Ishikawa (cell line): ENCODE results near the gene VIPAS39.

Experiments
- CEBPB ChIP-seq: IDR thresholded peaks from 2 replicates; pipeline ENCODE4 v1.6.1; 2012
- CREB1 ChIP-seq: IDR thresholded peaks from 2 replicates; pipeline ENCODE4 v1.6.1; 2012; ENCODE audit warnings: low read depth
- EGR1 ChIP-seq: IDR thresholded peaks from 2 replicates; pipeline ENCODE4 v1.6.1; 2012
- EP300 ChIP-seq: IDR thresholded peaks from 2 replicates; pipeline ENCODE4 v1.6.1; 2012; ENCODE audit warnings: borderline replicate concordance
- FOXM1 ChIP-seq: IDR thresholded peaks from 2 replicates; pipeline ENCODE4 v1.6.1; 2012; ENCODE audit warnings: low read depth, borderline replicate concordance
- NFIC ChIP-seq: IDR thresholded peaks from 2 replicates; pipeline ENCODE4 v1.6.1; 2012
- RAD21 ChIP-seq: IDR thresholded peaks from 2 replicates; pipeline ENCODE4 v1.6.1; 2012; ENCODE audit warnings: low read depth
- TAF1 ChIP-seq: IDR thresholded peaks from 2 replicates; pipeline ENCODE4 v1.6.1; 2012; ENCODE audit warnings: low read depth, mild to moderate bottlenecking
- TCF12 ChIP-seq: IDR thresholded peaks from 2 replicates; pipeline ENCODE4 v1.6.1; 2012; ENCODE audit warnings: low read depth
- TEAD4 ChIP-seq: IDR thresholded peaks from 2 replicates; pipeline ENCODE4 v1.6.1; 2012
- YY1 ChIP-seq: IDR thresholded peaks from 2 replicates; pipeline ENCODE4 v1.6.1; 2012; ENCODE audit warnings: low read depth
- ZBTB7A ChIP-seq: IDR thresholded peaks from 2 replicates; pipeline ENCODE4 v1.6.1; 2012; ENCODE audit warnings: low read depth
- TF ChIP-seq, protein P1 (sequence below): IDR thresholded peaks from 2 replicates; pipeline ENCODE4 v1.6.1; 2012
- TF ChIP-seq, protein P2 (sequence below): IDR thresholded peaks from 2 replicates; pipeline ENCODE4 v1.6.1; 2012
- TF ChIP-seq, protein P3 (sequence below): IDR thresholded peaks from 2 replicates; pipeline ENCODE4 v1.6.1; 2012; ENCODE audit warnings: low read depth, mild to moderate bottlenecking

The VIPAS39 gene

GRCh38 chr14:77498984-77499527 lies 41.7 kb upstream of the VIPAS39 start:
- no peak for TF ChIP-seq ZBTB7A
- TF ChIP-seq, protein P1, sequence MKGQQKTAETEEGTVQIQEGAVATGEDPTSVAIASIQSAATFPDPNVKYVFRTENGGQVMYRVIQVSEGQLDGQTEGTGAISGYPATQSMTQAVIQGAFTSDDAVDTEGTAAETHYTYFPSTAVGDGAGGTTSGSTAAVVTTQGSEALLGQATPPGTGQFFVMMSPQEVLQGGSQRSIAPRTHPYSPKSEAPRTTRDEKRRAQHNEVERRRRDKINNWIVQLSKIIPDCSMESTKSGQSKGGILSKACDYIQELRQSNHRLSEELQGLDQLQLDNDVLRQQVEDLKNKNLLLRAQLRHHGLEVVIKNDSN: no peak
- TF ChIP-seq FOXM1: no peak
- TF ChIP-seq, protein P2, sequence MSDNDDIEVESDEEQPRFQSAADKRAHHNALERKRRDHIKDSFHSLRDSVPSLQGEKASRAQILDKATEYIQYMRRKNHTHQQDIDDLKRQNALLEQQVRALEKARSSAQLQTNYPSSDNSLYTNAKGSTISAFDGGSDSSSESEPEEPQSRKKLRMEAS: peak; percentile 21
- TF ChIP-seq NFIC: no peak
- no peak for TF ChIP-seq CREB1
- no peak for TF ChIP-seq EP300
- TF ChIP-seq, protein P3, sequence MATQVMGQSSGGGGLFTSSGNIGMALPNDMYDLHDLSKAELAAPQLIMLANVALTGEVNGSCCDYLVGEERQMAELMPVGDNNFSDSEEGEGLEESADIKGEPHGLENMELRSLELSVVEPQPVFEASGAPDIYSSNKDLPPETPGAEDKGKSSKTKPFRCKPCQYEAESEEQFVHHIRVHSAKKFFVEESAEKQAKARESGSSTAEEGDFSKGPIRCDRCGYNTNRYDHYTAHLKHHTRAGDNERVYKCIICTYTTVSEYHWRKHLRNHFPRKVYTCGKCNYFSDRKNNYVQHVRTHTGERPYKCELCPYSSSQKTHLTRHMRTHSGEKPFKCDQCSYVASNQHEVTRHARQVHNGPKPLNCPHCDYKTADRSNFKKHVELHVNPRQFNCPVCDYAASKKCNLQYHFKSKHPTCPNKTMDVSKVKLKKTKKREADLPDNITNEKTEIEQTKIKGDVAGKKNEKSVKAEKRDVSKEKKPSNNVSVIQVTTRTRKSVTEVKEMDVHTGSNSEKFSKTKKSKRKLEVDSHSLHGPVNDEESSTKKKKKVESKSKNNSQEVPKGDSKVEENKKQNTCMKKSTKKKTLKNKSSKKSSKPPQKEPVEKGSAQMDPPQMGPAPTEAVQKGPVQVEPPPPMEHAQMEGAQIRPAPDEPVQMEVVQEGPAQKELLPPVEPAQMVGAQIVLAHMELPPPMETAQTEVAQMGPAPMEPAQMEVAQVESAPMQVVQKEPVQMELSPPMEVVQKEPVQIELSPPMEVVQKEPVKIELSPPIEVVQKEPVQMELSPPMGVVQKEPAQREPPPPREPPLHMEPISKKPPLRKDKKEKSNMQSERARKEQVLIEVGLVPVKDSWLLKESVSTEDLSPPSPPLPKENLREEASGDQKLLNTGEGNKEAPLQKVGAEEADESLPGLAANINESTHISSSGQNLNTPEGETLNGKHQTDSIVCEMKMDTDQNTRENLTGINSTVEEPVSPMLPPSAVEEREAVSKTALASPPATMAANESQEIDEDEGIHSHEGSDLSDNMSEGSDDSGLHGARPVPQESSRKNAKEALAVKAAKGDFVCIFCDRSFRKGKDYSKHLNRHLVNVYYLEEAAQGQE: no peak
- peak; percentile 22; the same call in 1 of the 2 replicates for TF ChIP-seq EGR1
- no peak for TF ChIP-seq TCF12
- no peak for TF ChIP-seq YY1
- TF ChIP-seq TEAD4: no peak
- 0 out of 2 replicates have a peak, but pooled peaks have one; percentile 8 for TF ChIP-seq TAF1
- no peak for TF ChIP-seq CEBPB
- no peak for TF ChIP-seq RAD21

GRCh38 chr14:77498120-77498979 lies 40.9 kb upstream of the VIPAS39 start, which contains the start of gene ISM2:
Gene ISM2, minus strand, starts transcription at chr14:77498816. Its CDS starts 23 bp downstream, at chr14:77498793.
- TF ChIP-seq ZBTB7A: peak; percentile 74
- TF ChIP-seq, protein P1: no peak
- no peak for TF ChIP-seq EP300
- TF ChIP-seq, protein P3: no peak; the same call in 1 of the 2 replicates
- TF ChIP-seq CEBPB: no peak
- no peak for TF ChIP-seq EGR1
- 0 out of 2 replicates have a peak, but pooled peaks have one; percentile 12 for TF ChIP-seq TCF12
- no peak for TF ChIP-seq TEAD4
- TF ChIP-seq, protein P2: peak; percentile 87
- TF ChIP-seq YY1: no peak
- peak; percentile 36; the same call in 1 of the 2 replicates for TF ChIP-seq TAF1

DNA sequence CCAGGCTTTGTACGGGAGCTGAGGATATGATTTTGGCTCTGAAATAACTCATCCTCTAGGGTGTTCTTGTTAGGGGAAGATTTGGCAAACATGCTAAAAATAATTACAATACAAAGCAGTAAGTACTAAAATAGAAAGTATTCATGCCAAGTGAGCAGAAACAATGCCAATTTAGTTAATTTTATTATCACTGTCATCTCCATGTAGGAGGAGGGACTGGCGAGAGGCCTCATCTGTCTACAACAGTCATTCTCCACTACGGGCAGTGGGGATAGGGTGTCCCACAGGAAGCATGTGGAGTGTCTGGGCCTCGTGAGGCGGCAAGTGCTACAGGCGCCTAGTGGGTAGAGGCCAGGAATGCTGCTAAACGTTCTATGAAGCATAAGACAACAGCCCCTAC lies 37.9 kb upstream of the VIPAS39 start:
- TF ChIP-seq FOXM1: no peak
- TF ChIP-seq RAD21: no peak
- no peak for TF ChIP-seq EGR1
- TF ChIP-seq CEBPB: no peak
- no peak for TF ChIP-seq EP300
- no peak for TF ChIP-seq CREB1
- TF ChIP-seq, protein P3: no peak
- TF ChIP-seq TCF12: no peak

DNA sequence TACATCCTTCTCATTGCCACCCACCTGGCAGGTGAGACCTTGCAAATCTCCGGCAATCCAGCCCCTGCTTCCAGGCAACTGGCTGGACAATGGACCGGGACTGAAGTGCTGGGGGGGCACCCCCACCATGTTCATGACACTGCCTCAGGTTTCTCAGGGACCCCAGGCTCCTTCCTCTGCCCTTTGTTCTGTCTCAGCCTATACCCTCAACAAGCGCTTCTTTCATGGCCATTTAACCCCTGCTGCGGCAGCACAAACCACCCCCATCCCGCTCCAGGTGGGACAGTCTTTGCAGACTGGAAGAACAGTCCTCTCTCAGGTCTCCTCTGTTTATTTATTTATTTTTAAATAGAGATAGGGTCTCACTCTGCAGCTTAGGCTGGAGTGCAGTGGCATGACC lies 33.7 kb upstream of the VIPAS39 start:
- no peak for TF ChIP-seq CEBPB
- TF ChIP-seq TCF12: no peak
- TF ChIP-seq NFIC: no peak
- TF ChIP-seq EGR1: no peak
- TF ChIP-seq, protein P2: no peak
- no peak for TF ChIP-seq YY1
- TF ChIP-seq FOXM1: no peak
- TF ChIP-seq TEAD4: no peak
- TF ChIP-seq, protein P1: no peak
- no peak for TF ChIP-seq RAD21
- no peak for TF ChIP-seq EP300
- no peak for TF ChIP-seq ZBTB7A
- TF ChIP-seq, protein P3: no peak
- TF ChIP-seq TAF1: no peak
